ENCODE measurements around the gene PLCB4.
"Not testable (repeated sequence)": the region's sequence is repeated elsewhere in the genome, so short reads cannot be mapped to it uniquely, and the experiment has no call there.

PLCB4 gene

DNA sequence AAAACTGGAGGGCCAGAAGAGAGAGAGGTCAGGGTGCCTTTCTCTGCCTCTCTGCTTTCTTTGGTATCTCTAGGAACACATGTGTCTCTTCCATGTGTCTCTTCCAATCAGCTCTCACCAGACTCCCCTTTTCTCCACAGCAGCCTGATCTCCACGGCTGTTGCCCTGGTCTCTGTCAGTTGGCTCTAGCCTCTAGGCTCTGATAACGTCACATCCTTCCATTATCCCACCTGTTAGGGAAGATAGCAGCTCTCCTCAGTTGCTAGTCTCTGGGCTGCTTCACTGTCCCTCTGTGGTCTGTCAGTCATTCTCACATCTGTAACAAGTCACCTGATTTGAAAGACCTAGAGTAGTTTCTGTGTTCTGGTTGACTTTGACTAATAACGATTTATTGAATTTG lies 80.2 kb downstream of the PLCB4 start:
- Histone ChIP-seq H3K36me3 (ENCODE audit: insufficient read depth, low read length) (no peaks in the 10 kb centered on the region), H3K9me3 (ENCODE audit: low read depth, low read length) (no peaks in the 10 kb centered on the region), H3K9ac (ENCODE audit: insufficient read length) (no peak overlapping the region), H3K27ac (no peak overlapping the region), H3K4me3 (no peak overlapping the region)
- no peak for TF ChIP-seq FOXP2 (optimal IDR thresholded peaks at IDR 0.05; ENCODE audit: control extremely low read depth, extremely low read length, insufficient read depth)
- TF ChIP-seq POLR2AphosphoS5 (IDR thresholded peaks at IDR 0.05; ENCODE audit: borderline replicate concordance, low read depth, low read length) = no peak
- no peak for TF ChIP-seq EZH2 (IDR thresholded peaks at IDR 0.05)
- DNase-seq (ENCODE audit: low read depth, low spot score) = no peak

DNA sequence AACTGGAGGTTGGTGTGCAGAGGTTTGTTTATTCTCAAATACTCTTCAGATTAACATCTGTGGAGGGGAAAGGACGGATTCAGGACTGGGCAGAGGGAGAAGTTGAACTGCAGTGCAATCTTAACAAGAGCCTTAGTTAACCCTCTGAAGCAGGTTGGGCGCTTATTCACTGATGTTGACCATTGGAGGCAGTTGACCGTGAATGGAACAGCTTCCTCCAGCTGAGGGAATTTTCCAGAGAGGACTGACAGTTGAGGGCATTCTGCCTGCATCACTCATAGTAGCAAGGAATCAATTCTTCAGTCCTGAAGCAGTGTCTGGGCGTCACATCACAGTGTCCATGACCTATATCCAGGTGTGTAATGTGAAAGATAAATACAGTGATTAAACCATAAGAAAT lies 80.9 kb downstream of the PLCB4 start:
- no peak overlapping the region for H3K4me3 ChIP-seq
- TF ChIP-seq FOXP2 (optimal IDR thresholded peaks at IDR 0.05; ENCODE audit: control extremely low read depth, extremely low read length, insufficient read depth) (no peak), POLR2AphosphoS5 (IDR thresholded peaks at IDR 0.05; ENCODE audit: borderline replicate concordance, low read depth, low read length) (no peak), EZH2 (IDR thresholded peaks at IDR 0.05) (no peak)
- no peak overlapping the region for H3K9ac ChIP-seq (ENCODE audit: insufficient read length)
- no peaks in the 10 kb centered on the region for H3K9me3 ChIP-seq (ENCODE audit: low read depth, low read length)
- H3K27ac ChIP-seq = no peak overlapping the region
- H3K36me3 ChIP-seq (ENCODE audit: insufficient read depth, low read length) = no peaks in the 10 kb centered on the region
- DNase-seq (ENCODE audit: low read depth, low spot score) = no peak

- no peak overlapping the region for H3K27ac ChIP-seq
- no peak for DNase-seq (ENCODE audit: low read depth, low spot score)
- no peak overlapping the region for H3K9ac ChIP-seq (ENCODE audit: insufficient read length)
- no peaks in the 10 kb centered on the region for H3K9me3 ChIP-seq (ENCODE audit: low read depth, low read length)
- no peaks in the 10 kb centered on the region for H3K36me3 ChIP-seq (ENCODE audit: insufficient read depth, low read length)
- no peak overlapping the region for H3K4me3 ChIP-seq
- no peak for TF ChIP-seq FOXP2 (optimal IDR thresholded peaks at IDR 0.05; ENCODE audit: control extremely low read depth, extremely low read length, insufficient read depth)
- TF ChIP-seq POLR2AphosphoS5 (IDR thresholded peaks at IDR 0.05; ENCODE audit: borderline replicate concordance, low read depth, low read length) = no peak
- no peak for TF ChIP-seq EZH2 (IDR thresholded peaks at IDR 0.05)
Observed at GRCh38 chr20:9150679-9151078, 81.8 kb downstream of the PLCB4 start.

GRCh38 chr20:9152139-9152538 lies 83.3 kb downstream of the PLCB4 start:
- H3K9ac ChIP-seq (ENCODE audit: insufficient read length); H3K4me3 ChIP-seq; DNase-seq (ENCODE audit: low read depth, low spot score): not testable (repeated sequence)

DNA sequence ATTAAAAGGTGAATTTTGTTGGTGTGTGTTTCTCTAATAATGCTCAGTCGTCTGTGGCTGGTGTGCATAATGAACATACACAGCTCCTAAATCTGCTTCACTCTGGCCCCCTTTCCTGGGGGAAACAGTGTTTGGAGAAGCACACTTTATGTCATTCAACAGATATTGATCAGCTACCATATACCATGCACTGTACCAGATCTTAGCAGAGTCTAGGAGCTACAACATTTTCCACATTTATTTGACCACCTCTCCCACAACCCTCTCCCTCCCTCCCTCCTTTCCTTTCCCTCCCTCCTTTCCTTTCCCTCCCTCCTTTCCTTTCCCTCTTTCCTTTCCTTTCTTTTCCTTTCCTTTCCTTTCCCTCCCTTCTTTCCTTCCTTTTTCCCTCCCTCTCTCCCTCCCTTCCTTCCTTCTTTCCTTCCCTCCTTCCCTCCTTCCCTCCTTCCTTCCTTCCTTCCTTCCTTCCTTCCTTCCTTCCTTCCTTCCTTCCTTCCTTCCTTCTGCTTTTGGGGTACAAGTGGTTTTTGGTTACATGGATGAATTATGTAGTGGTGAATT lies 85.7 kb downstream of the PLCB4 start:
- H3K9ac ChIP-seq (ENCODE audit: insufficient read length) = no peak overlapping the region
- H3K36me3 ChIP-seq (ENCODE audit: insufficient read depth, low read length) = no peaks in the 10 kb centered on the region
- H3K9me3 ChIP-seq (ENCODE audit: low read depth, low read length) = no peaks in the 10 kb centered on the region
- no peak for DNase-seq (ENCODE audit: low read depth, low spot score)
- no peak overlapping the region for H3K27ac ChIP-seq
- TF ChIP-seq EZH2 (IDR thresholded peaks at IDR 0.05) = no peak
- TF ChIP-seq POLR2AphosphoS5 (IDR thresholded peaks at IDR 0.05; ENCODE audit: borderline replicate concordance, low read depth, low read length) = no peak; the same call in 1 of the 2 replicates
- TF ChIP-seq FOXP2 (optimal IDR thresholded peaks at IDR 0.05; ENCODE audit: control extremely low read depth, extremely low read length, insufficient read depth) = no peak
- no peak overlapping the region for H3K4me3 ChIP-seq

More at GRCh38 chr20:9152139-9152538, 83.3 kb downstream of the PLCB4 start:
- H3K27ac ChIP-seq; H3K9me3 ChIP-seq (ENCODE audit: low read depth, low read length); H3K36me3 ChIP-seq (ENCODE audit: insufficient read depth, low read length): not testable (repeated sequence)

GRCh38 chr20:9156529-9157280 lies 87.8 kb downstream of the PLCB4 start:
- no peaks in the 10 kb centered on the region for H3K9me3 ChIP-seq (ENCODE audit: low read depth, low read length)
- TF ChIP-seq EZH2 (IDR thresholded peaks at IDR 0.05) = no peak
- TF ChIP-seq FOXP2 (optimal IDR thresholded peaks at IDR 0.05; ENCODE audit: control extremely low read depth, extremely low read length, insufficient read depth) = no peak
- TF ChIP-seq POLR2AphosphoS5 (IDR thresholded peaks at IDR 0.05; ENCODE audit: borderline replicate concordance, low read depth, low read length) = no peak
- no peak overlapping the region for H3K4me3 ChIP-seq
- no peak overlapping the region for H3K9ac ChIP-seq (ENCODE audit: insufficient read length)
- DNase-seq (ENCODE audit: low read depth, low spot score) = no peak
- no peak overlapping the region for H3K27ac ChIP-seq
- H3K36me3 ChIP-seq (ENCODE audit: insufficient read depth, low read length) = no peaks in the 10 kb centered on the region

GRCh38 chr20:9160331-9160730 lies 91.4 kb downstream of the PLCB4 start:
- peak overlapping the region; percentile 95 for H3K27ac ChIP-seq
- peak overlapping the region; percentile 49 for H3K9ac ChIP-seq (ENCODE audit: insufficient read length)
- peak overlapping the region; percentile 75 for H3K4me3 ChIP-seq

DNA sequence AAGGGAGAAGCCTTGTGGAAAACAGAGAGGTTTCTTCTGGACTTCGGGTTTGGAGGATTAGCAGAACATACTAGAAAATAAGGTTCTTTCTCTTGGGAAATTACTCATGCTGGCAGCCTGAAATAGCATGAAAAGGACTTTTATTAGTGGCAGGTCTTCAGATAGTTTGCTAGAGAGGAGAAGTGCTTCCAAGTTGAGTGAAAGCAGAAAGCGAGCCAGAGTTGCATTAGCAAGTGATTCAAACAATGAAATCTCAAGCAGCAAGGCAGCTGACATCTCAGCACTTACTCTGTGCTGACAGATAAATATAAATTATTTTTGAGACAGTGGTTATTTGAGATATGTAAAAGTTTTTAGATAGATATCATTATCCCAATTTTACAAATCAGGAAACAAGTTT lies 91.9 kb downstream of the PLCB4 start:
- Histone ChIP-seq H3K9me3 (ENCODE audit: low read depth, low read length) (no peaks in the 10 kb centered on the region), H3K4me3 (peak overlapping the region; percentile 75), H3K36me3 (ENCODE audit: insufficient read depth, low read length) (no peaks in the 10 kb centered on the region), H3K9ac (ENCODE audit: insufficient read length) (peak overlapping the region; percentile 49), H3K27ac (peak overlapping the region; percentile 95)
- DNase-seq (ENCODE audit: low read depth, low spot score) = peak; percentile 67
- TF ChIP-seq EZH2 (IDR thresholded peaks at IDR 0.05) (no peak), FOXP2 (optimal IDR thresholded peaks at IDR 0.05; ENCODE audit: control extremely low read depth, extremely low read length, insufficient read depth) (no peak), POLR2AphosphoS5 (IDR thresholded peaks at IDR 0.05; ENCODE audit: borderline replicate concordance, low read depth, low read length) (no peak; the same call in 1 of the 2 replicates)

More at GRCh38 chr20:9160331-9160730, 91.4 kb downstream of the PLCB4 start:
- Histone ChIP-seq H3K36me3 (ENCODE audit: insufficient read depth, low read length) (no peaks in the 10 kb centered on the region), H3K9me3 (ENCODE audit: low read depth, low read length) (no peaks in the 10 kb centered on the region)
- DNase-seq (ENCODE audit: low read depth, low spot score) = peak; percentile 75
- TF ChIP-seq EZH2 (IDR thresholded peaks at IDR 0.05) = no peak
- TF ChIP-seq POLR2AphosphoS5 (IDR thresholded peaks at IDR 0.05; ENCODE audit: borderline replicate concordance, low read depth, low read length) = no peak; the same call in 1 of the 2 replicates
- TF ChIP-seq FOXP2 (optimal IDR thresholded peaks at IDR 0.05; ENCODE audit: control extremely low read depth, extremely low read length, insufficient read depth) = no peak
